Adipose tissue (tissue), 3 donors: Measurements from ENCODE around the gene HYAL1. TPM values are rescaled to one million over a fixed set of nuclear protein-coding genes. Genes with fewer than 3 reads are reported as not detected.
"Not testable (repeated sequence)": the region's sequence is repeated elsewhere in the genome, so short reads cannot be mapped to it uniquely, and the experiment has no call there.

Experiments
- H3K27ac ChIP-seq: one replicate; pipeline ENCODE4 v1.5.1; 2013; ENCODE audit warnings: low read depth, low read length
- WGBS, 3 donors: extraction: QIAGEN DNeasy Blood & Tissue Kit; methylation state at CpG; one replicate each; pipeline ENCODE4 v1.1.7; 2013; 5-methylcytosine and 5-hydroxymethylcytosine counted together
- polyA plus RNA-seq, 3 donors: library from polyadenylated mRNA; stranded (reverse); fragments of 200-250 nt; gene quantifications; one replicate each; pipeline ENCODE4 v1.2.3, GENCODE V29; 2013
- donor health status: healthy with polysubstance abuse.
- donor health status: Bipolar disorder and iron deficiency.
- donor health status: healthy.

HYAL1 gene
- polyA plus RNA-seq, 3 donors = 6.3 to 19.0 (median 14.9) TPM

DNA sequence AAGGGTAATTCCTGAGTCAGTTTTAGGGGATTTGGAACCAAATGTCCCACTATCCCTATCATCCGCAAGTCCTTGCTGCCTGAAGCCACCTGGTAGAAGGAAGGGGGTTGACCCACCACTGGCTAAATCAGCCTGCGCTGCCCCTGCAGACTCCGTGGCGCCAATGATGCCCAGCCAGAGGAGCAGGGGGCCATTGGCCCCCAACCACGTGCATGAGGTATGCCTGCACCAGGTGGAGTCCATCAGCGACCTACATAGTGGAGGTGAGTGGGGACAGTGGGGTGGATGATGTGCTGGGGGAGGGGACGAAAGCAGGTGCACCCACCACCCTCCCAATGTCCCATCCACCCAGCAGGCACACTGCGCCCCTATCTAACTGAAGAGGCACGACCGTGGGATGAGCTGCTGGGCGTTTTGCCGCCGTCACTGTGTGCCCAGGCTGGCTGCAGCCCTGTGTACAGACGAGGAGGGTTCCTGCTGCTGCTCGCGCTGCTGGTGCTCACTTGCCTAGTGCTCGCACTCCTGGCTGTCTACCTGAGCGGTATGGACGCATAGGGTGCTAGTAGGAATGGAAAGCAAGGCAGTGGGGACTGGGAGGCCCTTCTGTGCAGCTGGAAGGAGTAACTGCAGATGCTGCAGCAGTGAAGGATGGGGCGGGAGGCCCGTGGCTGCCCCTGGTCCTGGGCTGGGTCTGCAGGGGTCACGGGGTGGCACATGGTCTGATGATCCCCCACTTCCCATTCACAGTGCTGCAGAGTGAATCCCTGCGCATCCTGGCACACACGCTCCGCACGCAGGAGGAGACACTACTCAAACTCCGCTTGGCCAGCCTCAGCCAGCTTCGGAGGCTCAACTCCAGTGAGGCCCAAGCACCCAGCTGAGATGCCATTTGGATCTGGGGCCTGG lies 16.8 kb downstream of the HYAL1 start:
- 89 to 91% (median 90%) methylated on average over 28 of the region's 28 CpGs for WGBS, 3 donors
- H3K27ac ChIP-seq = no peak overlapping the region

DNA sequence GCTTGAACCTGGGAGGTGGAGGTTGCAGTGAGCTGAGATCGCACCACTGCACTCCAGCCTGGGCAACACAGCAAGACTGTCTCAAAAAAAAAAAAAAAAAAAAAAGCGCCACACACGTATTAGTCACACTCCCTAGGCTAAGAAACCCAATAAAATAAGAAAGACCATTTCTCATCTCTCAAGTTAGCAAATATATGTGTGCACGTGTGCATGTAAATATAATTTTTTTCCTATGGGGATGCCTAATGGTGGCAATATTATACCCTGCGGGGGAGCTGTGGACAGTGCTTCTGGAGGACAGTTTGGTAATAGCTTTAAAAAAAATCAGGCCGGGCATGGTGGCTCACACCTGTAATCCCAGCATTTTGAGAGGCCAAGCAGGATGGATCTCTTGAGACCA lies 19.3 kb downstream of the HYAL1 start:
- WGBS, 3 donors = 85 to 91% (median 88%) methylated on average over 5 to 6 of the region's 6 CpGs
- H3K27ac ChIP-seq = not testable (repeated sequence)

DNA sequence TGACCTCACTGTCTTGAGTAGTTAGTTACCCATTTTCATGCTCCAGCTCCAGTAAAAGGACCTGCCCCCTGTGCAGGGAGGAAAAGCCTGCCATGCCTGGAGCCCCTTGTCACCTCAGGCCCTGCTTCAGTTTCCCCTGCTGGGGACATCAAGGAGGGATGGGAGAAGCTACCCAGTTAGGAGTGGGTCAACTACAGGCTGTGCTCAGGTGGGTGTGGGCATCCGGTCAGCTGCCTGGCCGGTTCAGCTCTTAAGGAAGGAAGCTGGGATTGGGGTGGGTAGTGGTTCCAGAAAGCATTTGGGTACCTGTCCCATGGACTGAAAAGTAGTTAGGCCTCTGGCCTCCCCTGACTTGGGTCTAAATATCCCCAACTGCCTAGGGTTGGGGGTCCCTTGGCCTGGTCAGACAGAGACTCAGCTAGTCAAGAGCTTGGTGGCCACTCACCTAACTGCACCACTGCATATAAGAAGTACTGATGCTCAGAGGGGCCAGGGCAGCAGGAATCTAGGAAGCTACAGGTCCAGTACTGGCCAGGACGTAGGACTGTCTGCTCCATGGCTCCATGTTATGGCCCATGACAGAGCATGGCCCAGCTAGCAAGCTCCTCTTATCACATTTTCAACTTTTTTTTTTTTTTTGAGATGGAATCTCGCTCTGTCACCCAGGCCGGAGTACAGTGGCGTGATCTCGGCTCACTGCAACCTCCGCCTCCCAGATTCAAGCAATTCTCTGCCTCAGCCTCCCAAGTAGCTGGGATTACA lies 23.9 kb downstream of the HYAL1 start:
- 83 to 94% (median 90%) methylated on average over 8 of the region's 8 CpGs for WGBS, 3 donors
- H3K27ac ChIP-seq = no peak overlapping the region

DNA sequence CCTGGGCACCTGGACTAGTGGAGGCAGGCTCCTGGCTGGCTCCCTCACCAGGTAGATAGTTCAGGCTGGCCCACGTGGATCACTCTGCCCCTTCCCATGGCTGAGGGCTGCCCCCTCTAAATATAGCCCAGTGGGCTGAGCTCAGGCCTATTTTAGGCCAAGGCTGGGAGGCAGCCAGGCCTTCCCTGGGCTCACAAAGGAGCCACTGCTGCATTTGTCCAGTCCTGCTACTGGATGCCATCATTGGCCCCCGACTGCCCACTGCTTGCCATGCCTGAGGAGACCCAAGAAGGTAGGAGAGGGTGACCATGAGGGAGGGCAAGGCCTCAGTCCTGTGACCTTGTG lies 24.5 kb downstream of the HYAL1 start, which contains the start of gene LSMEM2:
TSS of gene LSMEM2 (plus strand) at position 208 of the 345 bp plus-strand sequence. CDS start at position 235, 27 bp downstream.
- WGBS, 3 donors = 49 to 63% (median 53%) methylated on average over 2 of the region's 2 CpGs
- no peak within 1 kb of the TSS for H3K27ac ChIP-seq

DNA sequence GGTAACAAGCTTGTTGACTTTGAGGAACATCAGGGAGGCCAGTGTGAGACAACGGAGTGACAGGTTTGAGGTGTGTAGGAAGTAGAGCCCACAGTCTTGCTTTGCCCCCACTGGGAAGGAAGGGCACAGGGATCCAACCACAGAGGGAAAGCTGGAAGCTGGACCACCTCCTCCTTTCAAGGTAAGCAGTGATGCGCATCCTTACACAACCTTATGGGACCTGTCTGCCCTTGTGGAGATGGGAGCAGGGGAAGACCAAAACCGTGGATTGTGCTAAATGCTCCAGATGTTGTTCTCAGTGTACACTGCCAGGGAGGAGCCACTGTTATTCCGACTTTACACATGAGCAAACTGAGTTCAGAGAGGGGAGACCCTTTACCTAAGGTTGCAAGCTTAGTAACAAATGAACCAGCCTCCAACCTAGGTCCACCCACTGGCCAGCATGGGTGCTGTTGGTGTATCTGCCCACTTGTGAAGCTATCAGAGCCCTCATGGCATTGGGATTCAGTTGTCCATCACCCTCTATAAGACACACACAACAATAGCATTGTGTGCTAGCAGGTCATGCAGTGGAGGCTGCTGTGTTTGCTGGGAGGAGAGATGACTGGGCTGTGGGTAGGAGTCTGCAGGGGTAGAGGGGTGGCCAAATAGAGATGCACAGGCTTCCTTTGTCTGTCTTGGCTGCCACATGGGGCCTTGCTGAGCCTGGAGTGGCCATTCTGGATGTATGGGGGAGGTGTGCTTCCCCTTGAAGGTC lies 25.1 kb downstream of the HYAL1 start:
- 75 to 93% (median 81%) methylated on average over 4 of the region's 4 CpGs for WGBS, 3 donors
- no peak overlapping the region for H3K27ac ChIP-seq

DNA sequence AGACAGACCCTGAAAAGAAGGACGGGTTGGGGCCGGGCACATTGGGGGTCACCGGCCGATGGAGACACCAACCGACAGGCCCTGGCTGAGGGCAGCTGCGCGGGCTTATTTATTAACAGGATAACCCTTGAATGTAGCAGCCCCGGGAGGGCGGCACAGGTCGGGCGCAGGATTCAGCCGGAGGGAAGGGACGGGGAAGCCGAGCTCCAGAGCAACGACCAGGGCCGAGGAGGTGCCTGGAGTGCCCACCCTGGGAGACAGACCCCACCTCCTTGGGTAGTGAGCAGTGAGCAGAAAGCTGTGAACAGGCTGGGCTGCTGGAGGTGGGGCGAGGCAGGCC lies 26.6 kb downstream of the HYAL1 start:
- no peak overlapping the region for H3K27ac ChIP-seq
- 82 to 85% (median 84%) methylated on average over 17 of the region's 17 CpGs for WGBS, 3 donors

DNA sequence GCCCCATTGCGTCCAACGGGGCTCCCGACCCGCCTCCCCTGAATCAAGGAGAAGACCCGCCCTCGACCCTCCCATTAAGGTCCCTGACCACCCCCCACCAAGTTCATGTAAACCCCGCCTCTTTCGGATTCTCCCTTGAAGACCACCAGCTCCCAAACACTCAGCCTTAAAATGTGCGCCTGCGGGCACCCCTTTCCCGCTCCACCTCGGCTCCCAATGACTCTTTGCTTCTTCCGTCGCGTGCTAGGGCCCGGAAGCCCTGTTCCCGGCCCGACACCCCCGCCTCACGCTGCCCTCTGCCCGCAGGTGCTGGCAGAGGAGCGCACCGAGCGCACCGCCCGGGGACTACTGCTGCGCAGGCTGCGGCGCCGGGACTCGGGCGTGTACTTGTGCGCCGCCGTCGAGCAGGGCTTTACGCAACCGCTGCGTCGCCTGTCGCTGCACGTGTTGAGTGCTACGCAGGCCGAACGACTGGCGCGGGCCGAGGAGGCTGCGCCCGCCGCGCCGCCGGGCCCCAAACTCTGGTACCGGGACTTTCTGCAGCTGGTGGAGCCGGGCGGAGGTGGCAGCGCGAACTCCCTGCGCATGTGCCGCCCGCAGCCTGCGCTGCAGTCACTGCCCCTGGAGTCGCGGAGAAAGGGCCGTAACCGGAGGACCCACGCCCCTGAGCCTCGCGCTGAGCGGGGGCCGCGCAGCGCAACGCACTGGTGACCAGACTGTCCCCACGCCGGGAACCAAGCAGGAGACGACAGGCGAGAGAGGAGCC lies 27.2 kb downstream of the HYAL1 start:
- H3K27ac ChIP-seq = no peak overlapping the region
- WGBS, 3 donors = 41 to 72% (median 49%) methylated on average over 74 to 79 of the region's 79 CpGs

DNA sequence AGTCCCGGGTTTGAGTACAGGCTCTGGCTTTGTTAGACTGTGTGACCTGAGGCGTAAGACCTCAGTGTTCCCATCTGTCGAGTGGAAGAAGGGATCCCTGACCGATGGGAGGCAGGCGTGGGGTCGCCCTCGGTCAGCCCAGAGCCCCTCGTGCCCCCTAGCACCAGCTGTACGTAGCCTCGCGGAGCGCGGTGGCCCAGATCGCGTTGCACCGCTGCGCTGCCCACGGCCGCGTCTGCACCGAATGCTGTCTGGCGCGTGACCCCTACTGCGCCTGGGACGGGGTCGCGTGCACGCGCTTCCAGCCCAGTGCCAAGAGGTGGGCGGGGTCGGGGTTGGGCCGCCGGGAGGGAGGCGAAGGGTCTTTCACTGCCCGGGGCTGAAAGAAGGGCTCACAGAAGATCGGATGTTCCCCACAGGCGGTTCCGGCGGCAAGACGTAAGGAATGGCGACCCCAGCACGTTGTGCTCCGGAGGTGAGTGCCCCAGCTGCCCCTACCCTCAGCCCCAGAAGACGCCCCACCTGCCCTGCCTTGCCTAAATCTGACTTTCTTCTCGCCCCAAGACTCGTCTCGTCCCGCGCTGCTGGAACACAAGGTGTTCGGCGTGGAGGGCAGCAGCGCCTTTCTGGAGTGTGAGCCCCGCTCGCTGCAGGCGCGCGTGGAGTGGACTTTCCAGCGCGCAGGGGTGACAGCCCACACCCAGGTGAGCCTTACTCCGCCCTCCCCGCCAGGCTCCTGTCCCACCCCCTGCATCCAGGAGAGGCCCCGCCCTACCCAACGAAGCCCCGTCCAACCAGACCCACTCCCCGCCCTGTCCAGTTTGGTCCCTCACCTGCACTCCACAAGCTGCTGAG lies 28.0 kb downstream of the HYAL1 start:
- 33 to 73% (median 42%) methylated on average over 62 to 65 of the region's 65 CpGs for WGBS, 3 donors
- no peak overlapping the region for H3K27ac ChIP-seq

DNA sequence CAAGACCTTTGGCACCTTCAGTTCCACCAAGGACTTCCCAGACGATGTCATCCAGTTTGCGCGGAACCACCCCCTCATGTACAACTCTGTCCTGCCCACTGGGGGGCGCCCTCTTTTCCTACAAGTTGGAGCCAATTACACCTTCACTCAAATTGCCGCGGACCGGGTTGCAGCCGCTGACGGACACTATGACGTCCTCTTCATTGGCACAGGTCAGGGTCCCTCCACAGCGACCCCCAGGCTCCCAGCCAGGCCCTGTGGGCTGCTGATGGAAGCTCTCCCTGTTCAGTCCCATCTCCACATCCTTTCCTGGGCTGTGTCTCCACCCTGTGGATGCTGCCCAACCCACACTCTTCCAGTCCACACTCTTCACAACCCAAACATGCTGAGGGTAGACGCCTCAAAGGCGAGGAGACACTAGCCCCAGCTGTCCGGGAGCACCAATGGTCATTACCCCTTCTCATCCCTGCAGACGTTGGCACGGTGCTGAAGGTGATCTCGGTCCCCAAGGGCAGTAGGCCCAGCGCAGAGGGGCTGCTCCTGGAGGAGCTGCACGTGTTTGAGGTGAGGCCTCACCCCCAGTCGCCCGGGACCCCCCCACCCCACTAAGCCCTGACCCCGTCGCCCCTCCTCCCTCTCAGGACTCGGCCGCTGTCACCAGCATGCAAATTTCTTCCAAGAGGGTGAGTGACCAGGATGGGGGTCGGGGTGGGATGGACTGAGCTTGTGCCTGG lies 28.8 kb downstream of the HYAL1 start:
- no peak overlapping the region for H3K27ac ChIP-seq
- 29 to 49% (median 32%) methylated on average over 26 of the region's 26 CpGs for WGBS, 3 donors

DNA sequence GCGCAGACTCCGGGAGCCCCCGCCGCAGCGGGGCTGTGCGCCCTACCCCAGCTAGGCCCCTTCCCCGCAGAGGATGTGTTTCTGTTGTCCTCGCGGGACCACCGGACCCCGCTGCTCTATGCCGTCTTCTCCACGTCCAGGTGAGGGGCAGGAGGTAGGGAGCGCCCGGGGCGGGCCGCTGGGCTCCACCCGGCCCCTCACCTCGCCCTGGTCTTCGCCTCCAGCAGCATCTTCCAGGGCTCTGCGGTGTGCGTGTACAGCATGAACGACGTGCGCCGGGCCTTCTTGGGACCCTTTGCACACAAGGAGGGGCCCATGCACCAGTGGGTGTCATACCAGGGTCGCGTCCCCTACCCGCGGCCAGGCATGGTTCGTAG lies 29.7 kb downstream of the HYAL1 start:
- WGBS, 3 donors = 48 to 67% (median 58%) methylated on average over 29 to 31 of the region's 31 CpGs
- no peak overlapping the region for H3K27ac ChIP-seq

DNA sequence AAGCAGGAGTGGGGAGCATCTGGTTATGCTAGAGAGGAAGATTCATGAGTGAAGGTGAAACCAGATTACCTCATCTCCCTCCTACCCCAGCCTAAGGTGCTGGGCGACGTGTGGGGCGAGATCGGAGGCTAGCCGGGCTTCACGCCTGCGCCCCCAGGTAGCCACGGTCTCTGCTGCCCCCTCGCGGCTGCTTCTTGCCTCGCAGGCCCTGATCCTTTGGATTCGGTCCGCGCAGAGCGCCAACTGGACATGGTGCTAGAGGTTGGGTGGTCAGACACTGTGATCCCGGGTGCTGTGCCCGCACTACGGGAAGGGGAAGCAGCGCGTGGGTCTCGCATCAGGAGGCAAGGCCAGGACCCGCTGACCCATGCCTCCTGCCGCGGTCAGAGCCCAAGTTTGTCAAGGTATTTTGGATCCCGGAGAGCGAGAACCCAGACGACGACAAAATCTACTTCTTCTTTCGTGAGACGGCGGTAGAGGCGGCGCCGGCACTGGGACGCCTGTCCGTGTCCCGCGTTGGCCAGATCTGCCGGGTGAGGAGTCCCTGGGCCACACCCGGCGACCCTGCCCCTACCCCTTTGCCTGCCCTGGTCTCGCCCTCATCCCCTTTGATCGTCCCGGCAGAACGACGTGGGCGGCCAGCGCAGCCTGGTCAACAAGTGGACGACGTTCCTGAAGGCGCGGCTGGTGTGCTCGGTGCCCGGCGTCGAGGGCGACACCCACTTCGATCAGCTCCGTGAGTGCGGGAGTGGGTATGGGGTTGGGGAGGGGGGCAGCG lies 30.3 kb downstream of the HYAL1 start:
- H3K27ac ChIP-seq = no peak overlapping the region
- 7 to 16% (median 9%) methylated on average over 60 to 61 of the region's 61 CpGs for WGBS, 3 donors

DNA sequence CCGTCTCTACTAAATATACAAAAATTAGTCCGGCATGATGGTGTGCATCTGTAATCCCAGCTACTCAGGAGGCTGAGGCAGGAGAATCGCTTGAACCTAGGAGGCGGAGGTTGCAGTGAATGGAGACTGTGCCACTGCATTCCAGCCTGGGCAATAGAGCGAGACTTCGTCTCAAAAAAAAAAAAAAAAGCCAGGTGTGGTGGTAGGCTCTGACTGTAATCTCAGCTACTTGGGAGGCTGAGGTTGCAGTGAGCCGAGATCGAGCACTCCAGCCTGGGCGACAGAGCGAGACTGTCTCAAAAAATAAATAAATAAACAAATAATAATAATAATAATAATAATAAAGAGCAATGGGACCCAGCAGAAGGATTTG lies 30.9 kb downstream of the HYAL1 start:
- not testable (repeated sequence) for H3K27ac ChIP-seq
- 62 to 75% (median 68%) methylated on average over 10 of the region's 10 CpGs for WGBS, 3 donors

DNA sequence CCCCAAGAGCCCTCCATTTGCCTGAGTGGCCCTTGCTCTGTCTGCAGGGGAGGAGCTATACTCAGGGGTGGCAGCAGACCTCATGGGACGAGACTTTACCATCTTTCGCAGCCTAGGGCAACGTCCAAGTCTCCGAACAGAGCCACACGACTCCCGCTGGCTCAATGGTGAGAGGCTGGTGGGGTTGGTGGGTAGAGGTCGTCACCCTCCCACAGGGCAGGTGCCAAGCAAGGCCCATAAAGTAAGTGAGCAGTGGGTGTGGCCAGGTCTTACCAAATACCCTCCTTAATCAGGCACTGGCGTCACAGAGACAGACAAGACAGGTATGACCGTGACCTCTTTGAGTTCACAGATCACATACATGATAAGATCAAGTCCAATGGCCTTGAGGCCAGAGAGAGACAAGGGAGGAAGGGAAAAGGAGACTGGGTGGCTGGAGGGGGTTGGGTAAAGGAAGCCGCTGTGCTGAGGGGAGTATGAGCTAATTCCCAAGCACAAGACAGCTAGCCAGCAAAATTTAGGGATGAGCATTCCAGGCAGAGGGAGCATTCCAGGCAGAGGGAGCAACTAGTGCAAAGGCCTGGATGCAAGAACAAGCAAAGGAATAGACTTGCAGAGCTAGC lies 31.9 kb downstream of the HYAL1 start:
- no peak overlapping the region for H3K27ac ChIP-seq
- 46 to 75% (median 73%) methylated on average over 10 of the region's 10 CpGs for WGBS, 3 donors

DNA sequence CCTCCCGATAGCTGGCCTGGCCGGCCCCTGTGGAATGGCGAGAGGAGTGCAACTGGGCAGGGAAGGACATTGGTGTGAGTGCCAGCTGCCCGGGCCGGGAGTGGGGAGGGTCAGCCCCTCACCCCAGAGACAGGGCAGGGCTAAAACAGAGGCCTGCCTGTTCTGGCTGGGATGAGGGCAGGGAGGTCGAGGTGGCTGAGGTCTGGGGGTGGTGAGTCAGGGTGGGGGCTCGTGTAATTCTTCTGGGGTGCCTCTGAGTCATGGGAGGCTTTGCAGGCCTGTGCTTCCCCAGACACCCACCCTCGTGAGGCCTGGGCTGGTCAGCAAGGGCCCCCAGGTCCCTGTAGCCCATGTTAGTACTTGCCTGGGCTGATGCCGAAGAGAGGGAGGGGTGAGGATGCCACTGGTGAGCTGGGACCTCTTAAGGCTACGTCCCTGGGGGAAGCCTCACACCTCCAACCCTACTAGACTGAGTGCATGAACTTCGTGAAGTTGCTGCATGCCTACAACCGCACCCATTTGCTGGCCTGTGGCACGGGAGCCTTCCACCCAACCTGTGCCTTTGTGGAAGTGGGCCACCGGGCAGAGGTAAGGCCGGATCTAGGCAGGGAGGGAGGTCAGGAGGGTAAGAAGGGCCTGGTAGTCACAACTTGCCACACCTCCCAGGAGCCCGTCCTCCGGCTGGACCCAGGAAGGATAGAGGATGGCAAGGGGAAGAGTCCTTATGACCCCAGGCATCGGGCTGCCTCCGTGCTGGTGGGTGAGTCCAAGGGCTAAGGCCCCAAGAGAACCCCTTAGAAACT lies 32.8 kb downstream of the HYAL1 start:
- H3K27ac ChIP-seq = no peak overlapping the region
- WGBS, 3 donors = 65 to 74% (median 73%) methylated on average over 19 of the region's 19 CpGs

DNA sequence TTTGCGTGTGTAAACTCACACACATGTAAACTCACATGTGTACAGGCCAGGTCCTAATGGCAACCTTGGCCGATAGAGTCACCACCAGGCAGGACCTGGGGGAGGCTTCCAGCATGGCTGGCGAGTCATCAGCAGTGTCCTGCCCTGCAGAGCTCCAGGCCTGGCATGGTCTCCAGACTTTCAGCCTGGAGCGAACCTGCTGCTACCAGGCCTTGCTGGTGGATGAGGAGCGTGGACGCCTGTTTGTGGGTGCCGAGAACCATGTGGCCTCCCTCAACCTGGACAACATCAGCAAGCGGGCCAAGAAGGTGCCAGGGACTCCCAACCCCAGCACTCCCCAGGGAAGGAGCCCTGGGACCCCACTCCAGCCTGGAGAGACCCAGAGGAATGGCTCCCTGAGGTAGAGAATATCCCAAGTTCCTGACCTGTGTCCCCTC lies 33.4 kb downstream of the HYAL1 start:
- no peak overlapping the region for H3K27ac ChIP-seq
- WGBS, 3 donors = 55 to 77% (median 71%) methylated on average over 8 of the region's 8 CpGs
